A549 (cell line): ENCODE data around the gene PHACTR4. TPM values are rescaled to one million over a fixed set of nuclear protein-coding genes. Genes with fewer than 3 reads are reported as not detected.

ENCODE experiments used
- ATAC-seq, 2 experiments: fragments of 200-7000 bp in 1 of 2; fragments of >200 bp in 1 of 2; cut with Nextera tagmentation in 1 of 2; cut with Tn5 transposase in 1 of 2; 3 replicates each; pipeline versions ENCODE4 v1.8.0 to v1.9.1; 2018 to 2020; ENCODE audit warnings: mild to moderate bottlenecking in 1 of 2, moderate library complexity in 1 of 2
- CTCF ChIA-PET: fragments of 300-600 bp; sonication (Branson Sonifier 250); formaldehyde crosslinking; extraction: SDS; loops from one replicate; lab custom pipeline; 2021; ENCODE audit warnings: antibody characterized with exemption, inconsistent platforms; lab: Yijun Ruan, JAX
- POLR2A ChIA-PET: fragments of 350-600 bp; formaldehyde crosslinking; extraction: SDS; loops from one replicate; lab custom pipeline; 2021; ENCODE audit warnings: antibody characterized with exemption, inconsistent platforms; lab: Yijun Ruan, JAX
- DNase-seq, 2 experiments: peaks; one replicate each; pipeline versions ENCODE4 v3.0.0 to v3.0.0-alpha.2; 2011 to 2016; ENCODE audit warnings: low read depth in 1 of 2, low spot score in 1 of 2
- FAIRE-seq: peaks from 2 replicates; lab custom pipeline; 2011; peaks lifted over from hg19 to GRCh38; lab: Jason Lieb, UNC
- H3K27ac ChIP-seq, 2 experiments: fragments of >200 bp; sonication (Bioruptor Twin); formaldehyde crosslinking; 3 replicates each; pipeline ENCODE4 v1.5.1; 2016 to 2017
- H3K4me1 ChIP-seq: fragments of >200 bp; sonication (Bioruptor Twin); formaldehyde crosslinking; 3 replicates; pipeline ENCODE4 v1.6.1; 2016
- H3K4me2 ChIP-seq: fragments of >200 bp; sonication (Bioruptor Twin); formaldehyde crosslinking; 3 replicates; pipeline ENCODE4 v1.6.1; 2016
- H3K4me3 ChIP-seq: fragments of >200 bp; sonication (Bioruptor Twin); formaldehyde crosslinking; 3 replicates; pipeline ENCODE4 v1.5.1; 2016
- H3K9me3 ChIP-seq: fragments of >200 bp; sonication (Bioruptor Twin); formaldehyde crosslinking; 3 replicates; pipeline ENCODE4 v1.6.1; 2016
- BHLHE40 ChIP-seq: IDR thresholded peaks from 2 replicates; pipeline ENCODE4 v1.6.1; 2012; ENCODE audit warnings: low read depth, low read length, inconsistent platforms
- CBX2 ChIP-seq: fragments of 200-600 bp; sonication (generic); IDR thresholded peaks from 2 replicates; pipeline ENCODE4 v1.6.1; 2016; ENCODE audit warnings: low read depth, mild to moderate bottlenecking, borderline replicate concordance
- CEBPB ChIP-seq, 2 experiments: fragments of >200 bp in 1 of 2; sonication (Bioruptor Twin) in 1 of 2; formaldehyde crosslinking in 1 of 2; IDR thresholded peaks; 2 replicates each; pipeline ENCODE4 v1.6.1; 2012 to 2016
- CHD2 ChIP-seq: fragments of 150-350 bp; IDR thresholded peaks from 2 replicates; pipeline ENCODE4 v1.6.1; 2014; ENCODE audit warnings: low read length; ENCODE audit not compliant: partially characterized antibody
- EHF ChIP-seq: fragments of 250-450 bp; sonication (Bioruptor Pico); IDR thresholded peaks from 2 replicates; pipeline ENCODE4 v1.5.0; 2020; ENCODE audit warnings: mild to moderate bottlenecking
- EHMT2 ChIP-seq: fragments of 200-600 bp; sonication (generic); IDR thresholded peaks from 2 replicates; pipeline ENCODE4 v1.6.1; 2016; ENCODE audit warnings: antibody characterized with exemption, low read depth, mild to moderate bottlenecking, moderate library complexity
- EP300 ChIP-seq, 2 experiments: fragments of >200 bp; sonication (Bioruptor Twin); formaldehyde crosslinking; IDR thresholded peaks; 2 replicates in 1 of 2; 3 replicates in 1 of 2; pipeline ENCODE4 v1.6.1; 2016 to 2017
- FOSB ChIP-seq: fragments of 250-450 bp; sonication (Bioruptor Pico); IDR thresholded peaks from 2 replicates; pipeline ENCODE4 v1.5.0; 2020; ENCODE audit warnings: mild to moderate bottlenecking, moderate library complexity
- FOSL2 ChIP-seq, 2 experiments: fragments of 450-650 bp in 1 of 2; fragments of >200 bp in 1 of 2; sonication (Bioruptor Twin) in 1 of 2; formaldehyde crosslinking; IDR thresholded peaks; 2 replicates each; pipeline versions ENCODE4 v1.5.0 to v1.6.1; 2016 to 2020; ENCODE audit warnings: mild to moderate bottlenecking in 1 of 2, moderate library complexity in 1 of 2
- FOXS1 ChIP-seq: fragments of 250-450 bp; sonication (Bioruptor Pico); IDR thresholded peaks from 2 replicates; pipeline ENCODE4 v1.5.0; 2020; ENCODE audit warnings: mild to moderate bottlenecking, moderate library complexity
- GATA3 ChIP-seq: IDR thresholded peaks from 2 replicates; pipeline ENCODE4 v1.6.1; 2012; ENCODE audit warnings: borderline replicate concordance
- HEYL ChIP-seq: fragments of 250-450 bp; sonication (Bioruptor Pico); IDR thresholded peaks from 2 replicates; pipeline ENCODE4 v1.8.0; 2021; ENCODE audit warnings: mild to moderate bottlenecking, moderate library complexity
- HMGXB4 ChIP-seq: fragments of 250-450 bp; sonication (Bioruptor Pico); IDR thresholded peaks from 2 replicates; pipeline ENCODE4 v1.5.0; 2021; ENCODE audit warnings: mild to moderate bottlenecking, moderate library complexity, borderline replicate concordance
- HOXA7 ChIP-seq: fragments of 250-450 bp; sonication (Bioruptor Pico); IDR thresholded peaks from 2 replicates; pipeline ENCODE4 v1.5.0; 2020; ENCODE audit warnings: mild to moderate bottlenecking, moderate library complexity
- HOXB5 ChIP-seq: fragments of 250-450 bp; sonication (Bioruptor Pico); IDR thresholded peaks from 2 replicates; pipeline ENCODE4 v1.5.0; 2020; ENCODE audit warnings: mild to moderate bottlenecking, moderate library complexity
- JUN ChIP-seq, 2 experiments: fragments of >200 bp; sonication (Bioruptor Twin); formaldehyde crosslinking; IDR thresholded peaks; 2 replicates in 1 of 2; 3 replicates in 1 of 2; pipeline ENCODE4 v1.6.1; 2016 to 2017
- KDM5A ChIP-seq: fragments of 200-600 bp; sonication (generic); IDR thresholded peaks from 2 replicates; pipeline ENCODE4 v1.6.1; 2016; ENCODE audit warnings: antibody characterized with exemption, mild to moderate bottlenecking
- MAFK ChIP-seq: fragments of 450-650 bp; IDR thresholded peaks from 2 replicates; pipeline ENCODE4 v1.6.1; 2014; ENCODE audit not compliant: partially characterized antibody
- MAX ChIP-seq: IDR thresholded peaks from 2 replicates; pipeline ENCODE4 v1.6.1; 2012
- NR3C1 ChIP-seq: fragments of >200 bp; sonication (Bioruptor Twin); formaldehyde crosslinking; IDR thresholded peaks from 3 replicates; pipeline ENCODE4 v1.6.1; 2017
- PHF8 ChIP-seq: fragments of 200-600 bp; sonication (generic); IDR thresholded peaks from 2 replicates; pipeline ENCODE4 v1.6.1; 2016; ENCODE audit warnings: low read depth, mild to moderate bottlenecking, antibody characterized with exemption, moderate library complexity, borderline replicate concordance
- POLR2A ChIP-seq: IDR thresholded peaks from 2 replicates; pipeline ENCODE4 v1.6.1; 2012; ENCODE audit warnings: mild to moderate bottlenecking, low read length
- POLR2AphosphoS2 ChIP-seq: conservative IDR thresholded peaks from 2 replicates; pipeline ENCODE4 v1.6.1; 2012; ENCODE audit warnings: low read length, improper control_type of control experiment, inconsistent platforms
- RARB ChIP-seq: fragments of 250-450 bp; sonication (Bioruptor Pico); IDR thresholded peaks from 2 replicates; pipeline ENCODE4 v1.8.0; 2021; ENCODE audit warnings: mild to moderate bottlenecking, moderate library complexity
- SMC3 ChIP-seq: fragments of >200 bp; sonication (Bioruptor Twin); formaldehyde crosslinking; IDR thresholded peaks from 3 replicates; pipeline ENCODE4 v1.6.1; 2018; ENCODE audit warnings: inconsistent platforms
- TFCP2L1 ChIP-seq: fragments of 250-450 bp; sonication (Bioruptor Pico); IDR thresholded peaks from 2 replicates; pipeline ENCODE4 v1.5.0; 2021; ENCODE audit warnings: mild to moderate bottlenecking
- TP53 ChIP-seq: fragments of 250-450 bp; sonication (Bioruptor Pico); IDR thresholded peaks from 2 replicates; pipeline ENCODE4 v1.5.0; 2021; ENCODE audit warnings: mild to moderate bottlenecking, moderate library complexity
- ZFP36 ChIP-seq: fragments of 450-650 bp; IDR thresholded peaks from 2 replicates; pipeline ENCODE4 v1.6.1; 2014; ENCODE audit warnings: borderline replicate concordance; ENCODE audit not compliant: partially characterized antibody
- ZSCAN20 ChIP-seq: fragments of 250-450 bp; sonication (Bioruptor Pico); IDR thresholded peaks from 2 replicates; pipeline ENCODE4 v1.8.0; 2022; ENCODE audit warnings: mild to moderate bottlenecking, moderate library complexity
- WGBS: methylation state at CpG from one replicate; pipeline ENCODE4 v1.1.6; 2017; ENCODE audit errors: missing lambda C conversion rate; 5-methylcytosine and 5-hydroxymethylcytosine counted together
- polyA plus RNA-seq, 4 experiments: library from polyadenylated mRNA; depleted of rRNA in 3 of 4; stranded (reverse); fragments of >200 nt; fragmentation: RNase III in 1 of 4; extraction: RNeasy Plus Mini Kit Qiagen cat#74134 plus additional on column Dnase treatment in 1 of 4; gene quantifications; 2 replicates in 3 of 4; 3 replicates in 1 of 4; pipeline ENCODE4 v1.2.3, GENCODE V29; 2011 to 2017
- TF ChIP-seq, protein P1 (sequence below): fragments of >200 bp; sonication (Bioruptor Twin); formaldehyde crosslinking; IDR thresholded peaks from 2 replicates; pipeline ENCODE4 v1.6.1; 2016
- TF ChIP-seq, protein P2 (sequence below): IDR thresholded peaks from 2 replicates; pipeline ENCODE4 v1.6.1; 2012; ENCODE audit warnings: low read depth, borderline replicate concordance
- TF ChIP-seq, protein P3 (sequence below): fragments of >200 bp; sonication (Bioruptor Twin); formaldehyde crosslinking; IDR thresholded peaks from 3 replicates; pipeline ENCODE4 v1.6.1; 2016
- TF ChIP-seq, protein P4 (sequence below): fragments of 450-650 bp; IDR thresholded peaks from 2 replicates; pipeline ENCODE4 v1.6.1; 2014; ENCODE audit warnings: antibody characterized with exemption

PHACTR4 gene
- polyA plus RNA-seq, 2 of the 4 experiments (the other 2 are of a cell fraction), result 17.4 to 25.0 TPM

GRCh38 chr1:28508435-28508754 lies 138.9 kb downstream of the PHACTR4 start (continued):
- TF ChIP-seq, protein P1, sequence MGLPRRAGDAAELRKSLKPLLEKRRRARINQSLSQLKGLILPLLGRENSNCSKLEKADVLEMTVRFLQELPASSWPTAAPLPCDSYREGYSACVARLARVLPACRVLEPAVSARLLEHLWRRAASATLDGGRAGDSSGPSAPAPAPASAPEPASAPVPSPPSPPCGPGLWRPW, result no peak
- TF ChIP-seq, protein P2, sequence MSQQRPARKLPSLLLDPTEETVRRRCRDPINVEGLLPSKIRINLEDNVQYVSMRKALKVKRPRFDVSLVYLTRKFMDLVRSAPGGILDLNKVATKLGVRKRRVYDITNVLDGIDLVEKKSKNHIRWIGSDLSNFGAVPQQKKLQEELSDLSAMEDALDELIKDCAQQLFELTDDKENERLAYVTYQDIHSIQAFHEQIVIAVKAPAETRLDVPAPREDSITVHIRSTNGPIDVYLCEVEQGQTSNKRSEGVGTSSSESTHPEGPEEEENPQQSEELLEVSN, result no peak
- TF ChIP-seq TFCP2L1 (CRISPR knock-in tag) (peak; percentile 27; the same call in 1 of the 2 replicates), BHLHE40 (no peak), HOXB5 (CRISPR knock-in tag) (no peak), HEYL (CRISPR knock-in tag) (no peak), CBX2 (no peak), POLR2AphosphoS2 (no peak), FOSB (peak; percentile 85), POLR2A (no peak)

- WGBS, result 50% methylated on average over 8 of the region's 8 CpGs
- ChIA-PET POLR2A (interaction anchor here (1.0 to 1.8 kb wide), 3 partner anchors 93 to 150 kb away, joined by 3 to 6 read pairs (median 3); no protein-coding TSS in a partner anchor), CTCF (interaction anchor here (1.0 kb wide), 2 partner anchors 9 to 261 kb away, joined by 3 read pairs; no protein-coding TSS in a partner anchor)
- H3K4me2 ChIP-seq, result peak overlapping the region; percentile 97
- peak overlapping the region; percentile 99 for H3K4me3 ChIP-seq
- FAIRE-seq, result no peak
- H3K4me1 ChIP-seq, result peaks cover 47% of the 10 kb centered on the region
- ATAC-seq, result no peak
- H3K27ac ChIP-seq, result peak overlapping the region; percentile 94 to 99
- no peak for DNase-seq
- no peaks in the 10 kb centered on the region for H3K9me3 ChIP-seq
- TF ChIP-seq FOSB (peak; percentile 86), FOSL2 (IDR thresholded peaks at IDR 0.05) (no peak), FOSL2 (CRISPR knock-in tag; IDR thresholded peaks at IDR 0.05) (no peak; the same call in 1 of the 2 replicates), SMC3 (no peak), RARB (CRISPR knock-in tag) (peak; percentile 61; the same call in 1 of the 2 replicates), CHD2 (no peak), CEBPB (IDR thresholded peaks at IDR 0.05) (no peak), TFCP2L1 (CRISPR knock-in tag) (peak; percentile 12; the same call in 1 of the 2 replicates), HOXA7 (CRISPR knock-in tag) (peak; percentile 87), HOXB5 (CRISPR knock-in tag) (peak; percentile 4; the same call in 1 of the 2 replicates), MAX (no peak), POLR2A (0 out of 2 replicates have a peak, but pooled peaks have one; percentile 10), HMGXB4 (CRISPR knock-in tag) (0 out of 2 replicates have a peak, but pooled peaks have one; percentile 12), ZSCAN20 (CRISPR knock-in tag) (no peak), EHMT2 (no peak), ZFP36 (no peak), GATA3 (no peak), FOXS1 (CRISPR knock-in tag) (no peak), JUN (IDR thresholded peaks at IDR 0.05) (peak in 1 of 2 experiments; percentile 5; a peak in 1 of 5 replicates), BHLHE40 (no peak), EP300 (IDR thresholded peaks at IDR 0.05) (no peak), KDM5A (no peak), PHF8 (no peak), MAFK (no peak), TP53 (CRISPR knock-in tag) (peak; percentile 31; the same call in 1 of the 2 replicates), NR3C1 (no peak), HEYL (CRISPR knock-in tag) (no peak), EHF (0 out of 2 replicates have a peak, but pooled peaks have one; percentile 11)
- TF ChIP-seq, protein P2, result no peak
- TF ChIP-seq, protein P3, sequence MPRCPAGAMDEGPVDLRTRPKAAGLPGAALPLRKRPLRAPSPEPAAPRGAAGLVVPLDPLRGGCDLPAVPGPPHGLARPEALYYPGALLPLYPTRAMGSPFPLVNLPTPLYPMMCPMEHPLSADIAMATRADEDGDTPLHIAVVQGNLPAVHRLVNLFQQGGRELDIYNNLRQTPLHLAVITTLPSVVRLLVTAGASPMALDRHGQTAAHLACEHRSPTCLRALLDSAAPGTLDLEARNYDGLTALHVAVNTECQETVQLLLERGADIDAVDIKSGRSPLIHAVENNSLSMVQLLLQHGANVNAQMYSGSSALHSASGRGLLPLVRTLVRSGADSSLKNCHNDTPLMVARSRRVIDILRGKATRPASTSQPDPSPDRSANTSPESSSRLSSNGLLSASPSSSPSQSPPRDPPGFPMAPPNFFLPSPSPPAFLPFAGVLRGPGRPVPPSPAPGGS, result peak; percentile 35
- TF ChIP-seq, protein P4, sequence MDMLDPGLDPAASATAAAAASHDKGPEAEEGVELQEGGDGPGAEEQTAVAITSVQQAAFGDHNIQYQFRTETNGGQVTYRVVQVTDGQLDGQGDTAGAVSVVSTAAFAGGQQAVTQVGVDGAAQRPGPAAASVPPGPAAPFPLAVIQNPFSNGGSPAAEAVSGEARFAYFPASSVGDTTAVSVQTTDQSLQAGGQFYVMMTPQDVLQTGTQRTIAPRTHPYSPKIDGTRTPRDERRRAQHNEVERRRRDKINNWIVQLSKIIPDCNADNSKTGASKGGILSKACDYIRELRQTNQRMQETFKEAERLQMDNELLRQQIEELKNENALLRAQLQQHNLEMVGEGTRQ, result no peak
Measured at GRCh38 chr1:28509705-28510272, 140.2 kb downstream of the PHACTR4 start.
